Adipocyte (in vitro differentiated cells): Measurements from ENCODE around the gene AR.

ENCODE experiments used
- DNase-seq: peaks from one replicate; pipeline ENCODE4 v3.0.0-alpha.2; 2015; ENCODE audit warnings: low read depth
- H3K27me3 ChIP-seq: replicated peaks from 2 replicates; pipeline ENCODE4 v1.7.0; 2013; ENCODE audit warnings: mild to moderate bottlenecking, low read length, moderate library complexity; ENCODE audit not compliant: control insufficient read depth, insufficient read depth
- H3K36me3 ChIP-seq: 2 replicates; pipeline ENCODE4 v1.7.0; 2013; ENCODE audit warnings: low read length, mild to moderate bottlenecking, moderate library complexity; ENCODE audit not compliant: control insufficient read depth, insufficient read depth, severe bottlenecking
- H3K4me1 ChIP-seq: 2 replicates; pipeline ENCODE4 v1.7.0; 2013; ENCODE audit warnings: mild to moderate bottlenecking, low read length, moderate library complexity; ENCODE audit not compliant: control insufficient read depth, insufficient read depth
- H3K4me3 ChIP-seq: 2 replicates; pipeline ENCODE4 v1.7.0; 2013; ENCODE audit warnings: mild to moderate bottlenecking, low read length, moderate library complexity
- H3K9ac ChIP-seq: 2 replicates; pipeline ENCODE4 v1.7.0; 2013; ENCODE audit warnings: mild to moderate bottlenecking, low read length, moderate library complexity
- H3K9me3 ChIP-seq: 2 replicates; pipeline ENCODE4 v1.7.0; 2013; ENCODE audit warnings: mild to moderate bottlenecking, low read length, moderate library complexity; ENCODE audit not compliant: control insufficient read depth

AR gene

DNA sequence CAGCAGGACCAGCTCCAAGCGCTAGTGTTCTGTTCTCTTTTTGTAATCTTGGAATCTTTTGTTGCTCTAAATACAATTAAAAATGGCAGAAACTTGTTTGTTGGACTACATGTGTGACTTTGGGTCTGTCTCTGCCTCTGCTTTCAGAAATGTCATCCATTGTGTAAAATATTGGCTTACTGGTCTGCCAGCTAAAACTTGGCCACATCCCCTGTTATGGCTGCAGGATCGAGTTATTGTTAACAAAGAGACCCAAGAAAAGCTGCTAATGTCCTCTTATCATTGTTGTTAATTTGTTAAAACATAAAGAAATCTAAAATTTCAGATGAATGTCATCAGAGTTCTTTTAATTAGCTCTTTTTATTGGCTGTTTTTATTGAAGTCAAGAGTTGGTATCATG is 186.5 kb downstream of the AR start:
- H3K9ac ChIP-seq: no peak overlapping the region
- no peaks in the 10 kb centered on the region for H3K9me3 ChIP-seq
- peaks cover 5% of the 10 kb centered on the region for H3K27me3 ChIP-seq
- no peak overlapping the region for H3K4me3 ChIP-seq
- H3K4me1 ChIP-seq: peaks cover 6% of the 10 kb centered on the region
- DNase-seq: no peak
- peaks cover 9% of the 10 kb centered on the region for H3K36me3 ChIP-seq

GRCh38 chrX:67731061-67731460 is 187.2 kb downstream of the AR start:
- no peak for DNase-seq
- no peaks in the 10 kb centered on the region for H3K9me3 ChIP-seq
- peaks cover 9% of the 10 kb centered on the region for H3K36me3 ChIP-seq
- peaks cover 10% of the 10 kb centered on the region for H3K27me3 ChIP-seq
- H3K9ac ChIP-seq: no peak overlapping the region
- H3K4me3 ChIP-seq: no peak overlapping the region
- H3K4me1 ChIP-seq: no peaks in the 10 kb centered on the region

DNA sequence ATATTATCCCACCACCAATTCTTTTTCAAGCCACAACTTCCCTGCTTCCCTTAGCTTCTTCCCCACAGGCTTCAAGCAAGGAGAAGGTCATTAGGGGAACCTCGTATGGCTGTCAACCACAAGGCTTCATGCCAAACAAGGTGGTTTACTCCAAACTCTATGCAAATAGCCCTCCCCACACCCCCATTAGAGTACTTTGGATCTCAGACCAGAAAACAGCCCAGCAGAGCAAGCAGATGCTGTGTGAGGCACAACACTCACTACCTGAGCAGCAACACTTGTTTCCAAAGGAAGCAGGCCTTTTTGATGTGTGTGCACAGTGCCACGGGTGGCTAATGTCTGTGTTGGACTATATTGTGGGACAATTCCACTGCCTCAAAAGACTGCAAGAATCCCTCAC is 189.0 kb downstream of the AR start:
- Histone ChIP-seq H3K4me1 (no peaks in the 10 kb centered on the region), H3K9ac (no peak overlapping the region), H3K36me3 (peaks cover 3% of the 10 kb centered on the region), H3K4me3 (no peak overlapping the region), H3K9me3 (no peaks in the 10 kb centered on the region), H3K27me3 (peaks cover 18% of the 10 kb centered on the region)
- DNase-seq: no peak

GRCh38 chrX:67734111-67734753 is 190.4 kb downstream of the AR start:
- Histone ChIP-seq H3K4me3 (no peak overlapping the region), H3K9ac (no peak overlapping the region), H3K36me3 (no peaks in the 10 kb centered on the region), H3K4me1 (no peaks in the 10 kb centered on the region), H3K27me3 (peaks cover 18% of the 10 kb centered on the region), H3K9me3 (peaks cover 2% of the 10 kb centered on the region)
- DNase-seq: no peak

DNA sequence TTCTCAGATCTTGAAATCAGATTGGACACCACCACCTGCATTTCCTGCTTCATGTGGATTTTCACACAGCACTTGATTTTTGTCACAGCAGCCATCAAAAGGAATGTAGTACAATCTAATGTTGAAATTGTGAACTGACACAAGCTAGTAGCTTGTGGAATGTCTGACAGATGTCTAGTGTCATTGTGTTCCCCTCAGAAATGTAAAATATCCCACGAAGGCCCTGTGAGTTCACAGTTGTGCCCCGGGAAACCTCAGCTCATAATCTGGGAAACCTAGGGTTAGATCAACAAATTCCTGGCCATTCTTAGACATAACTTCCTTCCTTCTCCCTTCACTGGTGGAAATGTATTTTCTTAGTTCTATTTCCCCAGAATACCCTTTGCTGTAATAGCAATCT is 205.7 kb downstream of the AR start:
- no peaks in the 10 kb centered on the region for H3K36me3 ChIP-seq
- DNase-seq: no peak
- H3K9me3 ChIP-seq: peaks cover 49% of the 10 kb centered on the region

DNA sequence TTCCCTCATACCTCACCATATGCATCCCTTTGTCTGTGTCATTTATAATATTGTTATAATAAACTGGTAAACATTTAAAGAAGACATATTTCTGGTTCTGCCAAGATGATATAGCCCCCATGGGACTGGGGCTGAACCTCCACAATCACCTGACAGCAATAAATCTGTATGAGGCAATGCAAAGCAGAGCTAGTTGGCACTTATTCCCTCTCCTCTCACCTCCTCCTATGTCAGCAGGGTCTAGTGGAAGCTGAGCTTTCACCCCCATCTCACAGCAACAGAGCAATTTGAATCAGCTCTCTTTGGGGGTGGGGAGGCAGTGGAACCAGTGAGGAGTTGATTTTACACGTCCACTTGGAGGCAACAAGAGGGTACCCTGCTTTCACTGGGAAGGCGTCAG is 206.9 kb downstream of the AR start:
- Histone ChIP-seq H3K27me3 (no peaks in the 10 kb centered on the region), H3K9me3 (peaks cover 56% of the 10 kb centered on the region), H3K4me1 (no peaks in the 10 kb centered on the region), H3K36me3 (no peaks in the 10 kb centered on the region), H3K4me3 (no peak overlapping the region), H3K9ac (no peak overlapping the region)
- DNase-seq: no peak

More for the DNA sequence above, 205.7 kb downstream of the AR start:
- no peak overlapping the region for H3K9ac ChIP-seq
- no peak overlapping the region for H3K4me3 ChIP-seq
- peaks cover 5% of the 10 kb centered on the region for H3K27me3 ChIP-seq
- H3K4me1 ChIP-seq: no peaks in the 10 kb centered on the region

GRCh38 chrX:67759018-67759417 is 215.2 kb downstream of the AR start:
- H3K27me3 ChIP-seq: peaks cover 7% of the 10 kb centered on the region
- no peaks in the 10 kb centered on the region for H3K36me3 ChIP-seq
- no peak overlapping the region for H3K9ac ChIP-seq
- H3K4me1 ChIP-seq: no peaks in the 10 kb centered on the region
- no peak overlapping the region for H3K4me3 ChIP-seq
- DNase-seq: no peak
- peaks cover 27% of the 10 kb centered on the region for H3K9me3 ChIP-seq

DNA sequence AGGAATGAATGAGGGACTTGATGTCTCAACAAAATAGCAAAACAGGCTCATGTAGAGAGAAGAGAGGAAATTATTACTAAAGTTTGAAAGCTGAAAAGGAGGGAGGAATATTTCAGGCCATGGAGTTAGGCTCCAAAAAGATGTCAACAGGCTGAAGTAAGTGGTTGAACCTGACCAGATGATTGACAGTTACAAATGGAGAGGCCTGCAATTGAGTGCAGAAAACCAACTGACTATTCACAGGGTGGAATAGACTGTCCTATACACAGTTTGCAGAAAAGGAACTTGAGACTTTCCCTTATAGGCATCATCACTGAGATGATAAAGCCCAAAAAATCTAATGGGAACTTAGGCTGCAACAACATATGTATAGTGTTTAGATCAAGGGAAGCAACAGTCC is 233.3 kb downstream of the AR start:
- no peak for DNase-seq
- Histone ChIP-seq H3K36me3 (no peaks in the 10 kb centered on the region), H3K9ac (no peak overlapping the region), H3K27me3 (no peaks in the 10 kb centered on the region), H3K4me1 (peaks cover 16% of the 10 kb centered on the region), H3K9me3 (peaks cover 28% of the 10 kb centered on the region), H3K4me3 (no peak overlapping the region)

DNA sequence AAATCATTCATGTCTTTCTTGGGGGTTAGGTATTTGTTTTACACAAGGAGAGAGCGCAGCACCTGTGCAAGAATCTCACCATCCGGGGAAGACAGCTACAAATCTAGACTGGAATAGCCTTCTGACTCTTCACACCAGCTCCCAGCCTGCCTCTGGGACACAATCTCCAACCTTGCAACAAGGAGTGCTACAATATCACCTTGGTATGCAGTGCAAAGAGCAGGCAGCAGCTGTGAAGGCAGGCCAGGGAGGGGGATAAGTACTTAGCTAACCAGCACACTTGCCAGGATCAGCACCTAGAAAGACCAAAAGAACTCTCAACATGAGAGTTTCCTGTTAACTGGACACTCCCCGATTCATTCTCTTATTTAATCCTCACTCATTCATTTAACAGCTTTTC is 235.3 kb downstream of the AR start:
- Histone ChIP-seq H3K4me3 (no peak overlapping the region), H3K9me3 (peaks cover 12% of the 10 kb centered on the region), H3K9ac (no peak overlapping the region), H3K27me3 (no peaks in the 10 kb centered on the region), H3K36me3 (no peaks in the 10 kb centered on the region), H3K4me1 (peaks cover 16% of the 10 kb centered on the region)
- DNase-seq: no peak
